Renal cortical epithelial cell (primary cell): ENCODE data around the gene ZSWIM6. TPM values are rescaled to one million over a fixed set of nuclear protein-coding genes. Genes with fewer than 3 reads are reported as not detected.

Experiments used
- DNase-seq: peaks from one replicate; pipeline ENCODE4 v3.0.0-alpha.2; 2011; ENCODE audit warnings: low read depth
- total RNA-seq: library from RNA; depleted of rRNA; stranded (reverse); fragments of >200 nt; gene quantifications from 2 replicates; pipeline ENCODE4 v1.2.3, GENCODE V29; 2014

Gene ZSWIM6
- total RNA-seq, 1 donor from 2014 or later, result 20.7 TPM

DNA sequence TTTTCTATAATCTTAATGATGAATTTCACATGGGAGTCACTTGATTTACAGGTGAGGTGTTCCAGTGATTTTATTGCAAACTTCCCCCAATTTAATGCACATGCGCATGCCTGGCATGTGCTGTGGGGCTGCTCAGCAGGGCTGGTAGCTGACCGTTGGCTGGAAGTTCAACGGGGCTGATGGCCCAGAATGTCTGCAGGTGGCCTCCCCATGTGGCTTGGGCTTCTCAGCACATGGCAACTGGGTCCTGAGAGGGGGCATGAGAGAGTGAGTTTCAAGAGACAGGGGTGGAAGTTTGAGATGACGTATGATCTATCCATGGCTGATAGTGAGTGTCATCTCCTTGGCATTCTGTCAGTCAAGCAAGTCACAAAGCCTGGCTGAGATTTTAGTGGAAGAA lies 259.8 kb downstream of the ZSWIM6 start:
- no peak for DNase-seq

DNA sequence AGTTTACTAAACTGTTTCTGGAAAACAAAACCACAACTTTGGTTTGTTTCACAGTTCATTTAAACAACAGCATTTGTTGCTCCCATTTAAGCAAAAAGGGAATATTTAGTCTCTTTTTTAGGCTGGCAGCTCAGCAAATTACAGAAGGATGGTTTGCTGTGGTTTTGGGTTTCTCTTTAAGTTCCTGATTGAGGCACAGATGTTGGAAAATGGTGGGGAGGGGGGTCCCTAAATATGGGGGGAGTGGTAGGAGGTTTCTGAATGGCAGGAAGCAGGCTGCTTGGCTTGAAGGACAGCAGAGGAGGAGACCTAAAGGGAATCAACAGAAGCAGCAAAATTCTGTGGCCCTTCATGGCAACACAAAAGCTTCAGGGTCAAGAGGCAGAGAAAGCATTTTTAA lies 263.4 kb downstream of the ZSWIM6 start:
- DNase-seq, result no peak

Other genes with a start within 250 kb of the ZSWIM6 start
- gene SMIM15, start 169.8 kb upstream of the ZSWIM6 start, total RNA-seq, result 77.6 and 108 TPM in 2 replicates